Dedifferentiated amniotic fluid mesenchymal stem cell (primary cell): Measurements from ENCODE around the gene FOXO3.
"Not testable (repeated sequence)": the region's sequence is repeated elsewhere in the genome, so short reads cannot be mapped to it uniquely, and the experiment has no call there.

Experiments
- DNase-seq: peaks from one replicate; pipeline ENCODE4 v3.0.0-alpha.2; 2016; ENCODE audit errors: extremely low spot score

The FOXO3 gene

DNA sequence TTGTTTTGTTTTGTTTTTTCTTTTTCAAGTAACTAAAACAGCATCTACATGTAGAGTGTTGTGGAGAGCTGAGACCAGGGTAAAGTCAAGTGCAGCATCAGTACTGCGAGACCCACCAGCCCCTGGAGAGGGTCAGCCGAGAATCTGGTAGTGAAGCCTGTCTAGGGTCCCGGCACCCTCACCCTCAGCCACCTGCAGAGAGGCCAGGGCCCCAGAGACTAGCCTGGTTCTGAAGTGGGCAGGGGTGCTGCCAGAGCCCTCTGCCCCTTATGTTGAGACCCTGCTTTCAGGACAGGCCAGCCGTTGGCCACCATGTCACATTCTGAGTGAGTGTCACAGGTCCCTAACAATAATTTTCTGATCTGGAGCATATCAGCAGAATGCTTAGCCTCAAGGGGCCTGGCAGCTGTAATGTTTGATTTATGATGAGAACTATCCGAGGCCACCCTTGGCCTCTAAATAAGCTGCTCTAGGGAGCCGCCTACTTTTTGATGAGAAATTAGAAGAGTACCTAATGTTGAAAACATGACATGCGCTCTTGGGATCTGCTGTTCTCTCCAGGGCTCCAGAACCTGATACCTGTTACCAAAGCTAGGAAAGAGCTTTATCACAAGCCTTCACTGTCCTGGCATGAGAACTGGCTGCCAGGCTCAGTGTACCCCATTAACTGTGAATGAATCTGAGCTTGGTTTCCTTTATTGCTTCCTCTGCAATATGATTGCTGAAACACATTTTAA, 121.8 kb downstream of the FOXO3 start:
- not testable (repeated sequence) for DNase-seq

DNA sequence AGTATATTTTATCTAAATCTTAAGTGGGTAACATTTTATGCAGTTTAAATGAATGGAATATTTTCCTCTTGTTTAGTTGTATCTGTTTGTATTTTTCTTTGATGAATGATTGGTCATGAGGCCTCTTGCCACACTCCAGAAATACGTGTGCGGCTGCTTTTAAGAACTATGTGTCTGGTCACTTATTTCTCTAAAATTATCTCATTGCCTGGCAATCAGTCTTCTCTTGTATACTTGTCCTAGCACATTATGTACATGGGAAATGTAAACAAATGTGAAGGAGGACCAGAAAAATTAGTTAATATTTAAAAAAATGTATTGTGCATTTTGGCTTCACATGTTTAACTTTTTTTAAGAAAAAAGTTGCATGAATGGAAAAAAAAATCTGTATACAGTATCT, 123.3 kb downstream of the FOXO3 start:
- not testable (repeated sequence) for DNase-seq

DNA sequence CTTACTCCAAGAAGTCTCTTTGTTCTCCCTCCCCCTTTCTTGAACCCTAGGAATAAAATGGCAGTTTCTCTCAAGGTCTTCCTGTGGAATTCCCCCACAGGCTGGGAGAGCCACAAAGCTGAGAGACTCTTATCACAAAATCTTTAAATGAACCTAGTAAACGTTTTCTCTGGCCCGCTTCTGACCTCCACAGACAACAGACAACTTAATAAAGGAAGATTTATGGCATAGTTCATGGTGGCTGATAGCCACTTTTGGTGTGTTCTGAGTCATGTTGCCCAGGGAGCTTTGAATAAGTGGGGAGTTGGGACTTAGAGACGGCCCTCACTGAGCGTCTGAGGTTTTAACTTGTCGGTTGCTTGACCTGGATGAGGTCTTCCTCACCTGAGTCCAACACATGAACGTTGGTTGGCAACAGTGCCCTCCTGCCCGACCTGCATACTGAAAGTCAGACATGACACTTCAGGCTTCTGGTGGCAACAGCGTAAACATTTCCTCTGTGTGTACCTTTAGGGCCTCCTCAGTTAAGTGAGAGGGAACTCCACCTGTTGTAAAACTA, 124.1 kb downstream of the FOXO3 start:
- DNase-seq = no peak

DNA sequence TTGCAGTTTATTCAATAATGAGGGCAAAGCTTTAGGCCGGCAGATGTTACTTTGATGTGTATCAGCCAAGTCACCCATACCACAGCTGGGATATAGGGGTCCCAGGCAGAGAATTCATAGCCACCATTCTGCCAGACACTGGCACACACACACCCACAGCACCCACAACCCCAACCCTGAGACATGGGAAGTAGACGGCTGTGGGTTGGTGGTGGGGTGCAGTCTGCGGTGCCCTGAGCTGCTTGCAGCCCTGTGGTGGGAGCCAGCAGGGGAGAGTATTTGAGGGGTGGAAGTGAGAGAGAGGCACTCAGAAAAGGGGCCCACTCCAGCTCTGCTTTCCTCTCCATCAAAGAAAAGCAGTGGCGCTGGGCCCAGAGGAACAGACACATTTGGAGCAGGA, 125.3 kb downstream of the FOXO3 start:
- DNase-seq = no peak

DNA sequence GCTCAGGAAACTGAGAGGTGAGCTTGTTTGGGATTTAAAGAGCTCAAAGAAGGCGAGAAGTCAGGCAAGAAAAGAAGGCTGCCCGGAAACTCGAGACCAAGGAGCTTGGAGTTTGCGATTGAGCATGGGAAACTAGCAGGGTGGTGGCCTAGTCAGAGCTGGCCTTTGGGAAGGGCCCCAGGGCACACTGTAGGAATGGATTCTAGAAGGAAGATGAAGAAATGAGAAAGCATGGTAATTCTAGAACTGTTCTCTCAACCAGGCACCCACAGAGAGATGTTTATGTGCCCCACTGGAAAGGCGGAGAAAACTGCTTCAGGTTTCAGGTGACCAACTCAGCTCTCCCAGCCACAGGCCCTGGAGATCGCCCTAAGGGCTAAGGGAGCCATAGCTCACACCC, 126.2 kb downstream of the FOXO3 start:
- DNase-seq = no peak

DNA sequence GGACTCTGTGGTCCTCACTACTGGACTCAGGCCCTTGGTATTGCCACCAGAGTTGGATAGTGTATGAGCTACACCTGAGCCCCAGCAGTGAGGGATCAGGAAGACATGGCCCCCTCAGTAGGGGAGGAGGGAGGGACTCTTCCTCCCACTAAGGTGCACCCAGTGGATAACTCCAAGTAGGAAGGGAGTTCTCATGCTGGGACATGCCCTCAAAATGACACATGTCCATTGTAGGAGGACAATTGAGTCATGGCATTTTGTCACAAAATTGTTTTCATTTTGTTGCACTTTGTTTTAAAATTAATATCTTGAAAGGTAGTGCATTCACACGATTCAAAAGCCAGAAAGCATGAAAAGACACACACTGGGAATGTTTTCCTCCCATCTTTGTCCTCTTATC, 127.2 kb downstream of the FOXO3 start:
- DNase-seq = no peak

DNA sequence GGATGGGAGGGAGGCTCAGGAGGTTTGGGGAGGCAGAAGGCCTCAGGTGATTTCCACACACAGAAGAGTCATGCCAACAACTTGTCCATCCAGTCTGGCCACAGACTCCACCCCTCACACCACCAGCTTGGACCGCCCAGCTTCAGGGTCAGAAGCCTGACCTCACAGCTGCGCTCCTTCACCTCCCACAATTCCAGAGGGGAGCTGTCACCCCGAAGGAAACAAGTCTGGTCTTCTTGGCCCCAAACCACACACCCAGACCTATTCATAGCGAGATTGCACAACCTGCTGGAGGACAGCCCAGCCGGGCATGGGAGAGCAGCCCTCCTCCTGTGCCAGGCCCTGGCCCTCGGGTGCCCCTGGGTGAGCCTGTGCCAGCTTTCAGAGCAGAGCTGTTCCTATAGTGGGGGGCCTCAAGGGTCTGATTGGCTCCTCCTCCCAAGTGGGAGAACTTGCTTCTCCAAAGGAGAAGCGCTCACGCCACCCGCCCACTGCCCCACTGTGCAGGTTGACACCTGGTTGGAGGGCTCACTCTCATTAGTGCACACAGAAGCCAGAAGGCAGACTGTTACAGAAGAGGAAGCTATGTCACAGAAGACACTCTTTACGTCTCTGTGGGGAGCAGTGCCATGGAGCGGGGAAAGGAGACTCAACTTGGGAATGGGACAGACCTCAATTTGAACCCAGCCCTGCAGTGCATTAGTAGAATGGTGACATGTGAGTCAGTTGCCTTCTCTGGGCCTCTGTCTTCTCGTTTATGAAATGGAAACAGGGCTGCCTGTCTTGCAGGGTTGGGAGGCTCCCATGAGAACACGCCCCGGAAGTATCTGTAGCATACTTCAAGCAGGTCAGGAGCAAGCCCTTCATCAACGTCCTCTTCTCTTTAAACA, 128.8 kb downstream of the FOXO3 start:
- DNase-seq = no peak

DNA sequence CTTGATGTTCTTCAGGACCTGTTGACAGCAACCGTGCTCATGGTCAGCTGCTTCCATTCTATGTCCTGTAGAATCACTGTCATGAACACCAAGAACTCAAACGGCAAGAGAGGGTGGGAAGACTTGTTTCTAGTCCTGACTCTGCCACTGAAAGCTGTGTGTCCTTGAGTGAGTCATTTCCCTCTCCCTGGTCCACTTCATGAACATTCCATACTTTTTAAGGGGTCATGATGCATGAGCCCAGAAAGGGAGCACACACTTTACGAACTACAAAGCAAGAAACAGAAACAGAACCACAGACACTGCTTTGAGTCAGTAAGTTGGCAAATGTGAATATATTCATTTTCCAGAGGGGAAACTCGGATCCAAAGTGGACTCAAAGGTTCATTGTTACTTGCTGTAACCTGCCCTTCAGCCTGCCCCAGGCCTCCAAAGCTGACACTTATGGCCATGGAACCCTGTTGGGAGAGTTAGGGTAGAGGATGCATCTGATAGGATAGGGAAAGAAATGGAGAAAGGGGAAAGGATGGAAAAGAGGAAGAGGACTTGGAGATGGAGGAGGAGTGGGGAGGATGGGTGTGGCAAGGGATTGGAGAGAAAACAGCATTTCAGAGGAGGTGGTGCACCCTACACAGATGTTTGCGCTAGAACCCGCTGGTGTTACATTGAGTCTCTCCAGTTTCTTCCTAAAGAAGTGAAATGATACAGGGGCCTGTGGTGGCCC, 129.8 kb downstream of the FOXO3 start:
- DNase-seq = no peak

DNA sequence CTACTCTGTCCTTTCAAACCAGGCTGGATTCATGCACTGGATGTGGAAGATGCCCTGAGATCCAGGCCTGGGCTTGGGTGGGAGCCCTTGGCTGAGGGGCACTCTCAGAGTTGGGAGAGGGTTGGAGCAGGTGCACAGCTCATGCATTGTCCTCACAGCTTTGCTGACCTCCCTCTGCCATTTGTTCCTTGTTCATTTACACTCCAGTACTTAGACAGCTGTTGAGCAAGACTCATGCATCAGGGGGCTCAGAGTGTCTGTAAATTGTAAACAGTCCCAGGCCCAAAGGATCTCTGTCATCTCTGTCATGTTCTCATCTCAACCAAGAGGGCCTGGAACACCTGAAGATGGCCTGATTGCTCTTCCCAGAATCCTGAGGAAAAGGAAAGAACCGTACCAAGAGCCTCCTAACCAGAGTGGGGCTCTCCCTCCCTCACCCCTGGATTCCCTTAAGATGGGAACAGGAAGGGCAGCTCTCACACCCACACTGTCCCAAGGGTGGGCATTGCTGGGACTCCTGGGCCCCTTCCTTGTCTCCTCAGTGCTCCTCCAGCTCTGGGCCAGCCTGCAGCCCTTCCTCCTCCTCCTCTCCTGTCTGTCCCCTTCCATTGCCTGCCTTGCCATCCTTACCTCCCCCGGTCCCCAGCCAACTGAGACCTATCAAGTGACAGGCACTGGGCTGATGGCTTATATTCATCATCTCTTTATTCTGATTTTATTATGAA, 132.9 kb downstream of the FOXO3 start:
- DNase-seq = no peak

DNA sequence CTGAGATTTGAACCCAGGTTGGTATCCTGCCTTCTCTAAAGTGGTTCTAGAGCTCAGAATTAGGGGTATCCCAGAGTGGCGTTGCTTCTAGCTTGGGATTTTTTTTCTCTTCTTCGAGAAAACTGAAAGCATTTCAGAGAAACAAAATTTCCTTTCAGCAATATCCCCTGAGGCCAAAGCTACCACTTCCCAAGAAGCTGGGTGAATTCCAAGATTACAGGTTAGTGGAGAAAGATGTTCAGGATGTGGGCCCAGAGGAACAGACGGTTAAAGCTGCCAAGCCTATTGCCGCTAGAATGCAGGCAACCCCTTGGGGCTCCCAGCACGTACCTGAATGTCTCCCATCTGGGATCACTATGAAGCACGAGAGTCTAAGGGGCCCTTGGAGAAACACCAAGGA, 134.1 kb downstream of the FOXO3 start:
- DNase-seq = no peak

DNA sequence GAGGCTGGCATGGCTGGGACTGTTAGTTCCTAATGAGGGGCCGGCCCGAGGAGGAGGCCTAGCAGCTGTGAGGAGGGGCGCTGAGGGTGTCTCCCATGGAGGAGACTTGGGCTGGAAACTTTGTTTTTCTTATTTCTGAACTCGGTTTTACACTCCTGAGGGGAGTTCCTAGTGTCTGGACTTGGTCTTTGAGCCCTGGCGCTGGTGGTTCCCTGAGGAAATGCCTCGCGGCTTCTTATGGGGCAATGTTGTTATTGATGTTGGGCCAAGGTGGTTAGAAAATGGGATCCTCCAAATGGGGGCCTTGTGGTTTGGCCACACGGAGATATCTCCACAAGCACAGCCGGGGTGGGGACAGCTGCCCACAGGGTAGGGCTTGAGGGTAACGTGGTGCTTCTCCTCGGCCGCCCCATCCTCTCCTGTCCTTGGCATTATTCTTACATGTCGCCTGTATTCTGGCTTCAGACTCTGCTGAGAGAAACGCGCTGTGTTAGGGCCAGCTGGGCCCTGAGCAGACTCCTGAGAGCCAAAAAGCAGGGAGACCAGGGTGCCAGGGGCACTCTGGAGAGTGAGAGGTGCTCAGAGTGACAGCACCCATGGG, 136.9 kb downstream of the FOXO3 start:
- no peak for DNase-seq

DNA sequence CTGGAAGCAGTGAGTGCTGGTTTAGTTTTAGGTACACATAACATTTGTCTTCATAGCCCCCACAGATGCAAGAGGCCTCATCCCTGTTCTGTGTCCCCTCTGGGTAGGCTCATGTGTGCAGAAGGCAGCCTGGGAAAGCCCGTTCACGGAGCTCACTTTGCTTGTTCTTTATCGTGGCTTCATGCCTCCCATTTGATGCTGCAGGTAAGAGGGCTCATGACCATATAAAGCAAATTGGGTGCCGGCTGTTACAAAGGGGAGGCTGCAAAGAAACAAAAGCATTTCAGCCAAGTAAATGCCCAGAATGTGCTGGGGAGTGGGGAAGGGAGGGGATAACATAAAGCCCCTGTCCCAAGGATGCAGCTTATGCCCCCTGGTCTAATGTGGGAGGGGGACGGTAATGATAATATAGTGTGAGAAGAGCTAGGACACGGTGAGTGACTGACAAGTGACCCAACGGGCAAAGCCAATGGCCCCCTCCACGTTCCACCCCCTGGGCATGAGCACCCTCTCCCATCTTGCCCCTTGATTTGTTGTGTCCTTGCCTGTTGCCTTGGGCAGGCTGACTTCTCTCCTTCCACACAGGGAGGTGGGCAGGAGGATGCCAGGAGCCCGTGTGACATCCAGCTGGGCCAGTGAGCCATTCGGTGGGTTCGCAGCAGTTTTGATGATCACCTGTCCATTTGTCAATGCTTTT, 138.0 kb downstream of the FOXO3 start:
- DNase-seq = no peak

DNA sequence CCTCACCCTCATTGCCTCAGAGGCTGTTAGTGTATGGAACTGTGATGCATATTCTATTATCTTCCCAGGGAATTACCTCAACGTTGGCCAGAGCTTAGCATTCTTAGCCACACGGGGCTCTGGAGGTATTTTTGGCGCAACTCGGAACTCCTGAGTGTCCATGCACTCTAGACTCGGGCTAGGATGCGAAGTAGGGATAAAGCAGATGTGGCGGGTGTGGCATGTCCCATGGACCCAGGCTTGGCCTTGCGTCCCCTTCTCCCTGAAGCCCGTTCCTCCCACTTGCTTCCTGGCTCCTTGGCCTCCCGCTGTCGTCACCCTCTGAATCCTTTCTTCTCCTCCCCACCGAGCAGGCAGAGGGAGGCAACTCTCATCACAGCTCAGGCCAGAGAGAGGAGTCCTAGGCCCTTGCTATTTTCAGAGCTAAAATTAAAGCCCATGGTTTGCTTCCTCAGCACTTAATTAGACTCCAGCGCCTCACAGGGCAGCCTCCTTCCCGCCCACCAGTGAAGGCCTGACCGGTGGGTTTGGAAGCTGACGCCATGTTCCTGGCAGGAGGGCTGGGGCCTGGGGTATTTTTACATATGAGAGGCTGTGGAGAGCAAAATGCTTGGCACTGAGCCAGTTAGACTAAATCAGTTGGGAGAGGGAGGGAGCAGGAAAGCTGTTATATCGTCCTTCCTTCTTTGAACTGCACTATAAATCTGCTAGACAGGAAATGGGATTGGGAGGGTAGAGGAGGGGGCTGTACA, 138.7 kb downstream of the FOXO3 start:
- DNase-seq = no peak

DNA sequence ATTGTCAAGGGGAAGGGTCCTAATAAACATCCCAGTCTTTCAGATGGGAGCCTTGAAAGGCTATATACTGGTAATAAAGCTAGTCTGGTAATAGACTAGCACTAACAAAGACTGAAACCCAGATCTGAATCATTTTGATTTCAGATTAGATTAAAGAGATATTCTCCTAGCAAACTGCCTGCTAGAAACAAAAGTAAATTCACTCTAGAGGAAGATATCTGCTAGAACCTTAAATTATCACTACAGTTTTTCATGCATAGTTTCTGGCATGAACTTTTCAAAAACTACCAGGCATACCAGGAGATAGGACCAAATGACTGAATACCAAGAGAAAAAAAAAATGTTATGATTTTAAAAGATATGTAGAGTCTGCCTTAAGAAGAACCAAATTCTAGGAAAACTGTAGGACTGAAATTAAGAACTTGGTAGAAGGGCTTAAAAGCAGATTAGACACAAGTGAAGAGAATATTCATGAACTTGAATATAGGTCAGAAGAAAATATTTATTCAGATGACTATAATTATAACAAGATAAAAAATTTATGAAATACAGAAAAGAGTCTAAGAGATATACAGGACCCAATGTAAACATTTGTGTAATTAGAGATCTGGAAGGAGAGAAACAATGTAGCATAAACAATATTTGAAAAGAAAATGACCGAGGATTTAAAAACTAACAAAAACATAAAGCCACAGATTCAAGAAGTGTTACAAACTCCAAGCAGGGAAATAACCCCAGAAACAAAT, 141.6 kb downstream of the FOXO3 start:
- no peak for DNase-seq

DNA sequence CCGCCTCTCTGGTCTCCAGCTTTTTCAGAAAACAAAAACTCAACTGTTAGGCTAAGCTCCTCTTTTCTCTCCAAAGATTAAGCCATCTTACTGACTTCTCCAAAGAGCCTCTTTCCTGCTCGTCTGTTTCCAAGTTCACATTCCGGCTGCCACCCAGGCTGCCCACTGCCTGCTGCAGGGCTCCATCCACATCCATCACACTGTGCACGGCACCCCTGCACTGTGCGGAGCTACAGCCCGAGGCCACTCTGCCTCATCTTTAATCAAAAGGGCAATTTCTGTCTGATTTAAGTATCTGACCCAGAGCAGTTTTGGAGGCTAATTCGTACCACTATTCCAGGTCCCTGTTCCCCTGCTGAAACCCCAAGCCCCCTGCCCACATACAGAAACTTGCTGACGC, 145.9 kb downstream of the FOXO3 start:
- no peak for DNase-seq

DNA sequence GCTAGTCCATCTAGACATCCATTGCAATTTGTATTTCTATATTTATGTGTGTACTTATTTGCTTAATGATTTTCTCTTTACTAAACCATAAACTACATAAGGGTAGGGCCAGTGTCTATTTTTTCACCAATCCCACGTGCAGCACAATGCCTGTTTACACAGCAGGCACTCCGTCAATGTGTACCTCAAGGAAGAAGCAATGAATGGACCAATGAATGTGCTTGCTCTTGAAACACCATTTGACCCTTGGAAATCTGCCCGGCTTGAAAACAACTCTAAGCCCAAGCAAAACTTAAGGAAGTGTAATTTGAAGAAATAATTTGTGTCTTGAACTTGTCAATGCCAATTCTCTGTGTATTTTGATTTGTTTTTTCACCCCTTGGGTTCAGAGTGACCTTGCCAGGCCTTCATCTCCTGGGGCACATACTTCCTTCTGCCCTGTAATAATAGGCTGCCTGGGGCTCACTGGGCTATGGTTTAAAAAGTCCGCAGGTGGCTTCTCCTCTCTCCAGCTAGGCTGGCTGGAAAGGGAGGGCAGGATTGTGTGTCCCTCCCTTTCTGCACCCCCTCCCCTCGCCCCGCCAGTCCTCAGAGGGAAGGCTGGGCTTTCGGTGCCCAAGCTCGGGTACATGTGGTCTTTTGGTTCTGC, 146.7 kb downstream of the FOXO3 start:
- DNase-seq = no peak

DNA sequence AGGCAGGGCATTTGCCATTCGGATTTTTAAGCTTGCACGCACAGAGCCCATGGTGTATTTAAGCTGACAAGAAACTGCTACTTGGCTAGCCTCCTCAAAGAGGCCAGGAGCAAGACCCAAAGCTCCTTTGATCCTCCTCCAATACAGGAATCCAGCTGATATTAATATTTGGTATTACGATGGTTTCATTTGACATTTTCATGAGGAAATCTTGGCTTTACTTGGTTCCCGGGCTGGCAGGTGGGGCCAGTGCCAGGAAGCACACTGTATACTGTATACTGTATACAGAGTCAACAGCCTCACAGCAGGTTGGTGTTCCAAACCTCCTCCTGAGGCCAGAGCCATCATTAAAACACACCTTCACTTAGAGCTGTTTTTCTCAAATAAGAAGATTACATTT, 149.3 kb downstream of the FOXO3 start:
- DNase-seq = no peak

DNA sequence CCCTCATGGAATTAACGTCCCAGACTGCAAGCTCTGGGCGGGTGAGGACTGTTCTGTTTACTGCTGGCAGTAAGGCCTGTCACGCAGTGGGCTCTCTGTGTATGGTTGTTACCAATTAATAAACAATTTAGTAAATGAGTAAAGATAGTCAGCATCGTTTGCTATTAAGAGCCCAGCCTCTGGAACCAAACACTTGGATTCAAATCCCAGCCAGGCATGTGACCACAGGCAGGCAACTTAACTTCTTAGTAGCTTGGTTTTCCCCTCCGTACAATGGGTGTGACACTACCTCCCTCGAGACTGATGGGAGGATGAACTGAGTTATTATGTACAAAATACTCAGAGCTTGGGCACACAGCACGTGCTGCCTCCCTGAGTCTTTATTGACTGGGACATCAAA, 149.8 kb downstream of the FOXO3 start:
- no peak for DNase-seq

DNA sequence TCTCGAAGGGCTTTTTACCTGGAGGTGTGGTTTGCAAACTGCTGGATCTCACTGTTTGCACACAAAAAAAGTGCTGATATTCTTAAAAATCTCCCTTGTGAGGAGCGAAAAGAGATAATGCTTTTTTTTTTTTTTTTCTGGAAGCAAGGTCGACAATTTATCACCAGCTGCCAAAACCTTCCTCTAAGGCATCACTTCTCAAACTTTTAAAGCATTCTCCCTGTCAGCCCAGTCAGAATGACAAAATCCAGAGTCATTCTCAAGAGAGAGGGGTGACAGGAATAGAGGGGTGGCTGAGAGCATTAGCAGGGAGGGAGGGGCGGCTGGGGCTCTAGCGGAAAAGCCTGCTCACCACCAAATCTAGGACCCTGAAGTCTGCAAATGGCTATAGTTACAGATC, 150.4 kb downstream of the FOXO3 start:
- no peak for DNase-seq
